HG02571 (cell line): Measurements from ENCODE around the gene RELL1.

Experiments used
- ATAC-seq: cut with Tn5 transposase; IDR thresholded peaks from one replicate; pipeline ENCODE4 v1.9.1; 2021; ENCODE audit warnings: mild to moderate bottlenecking, moderate library complexity; ENCODE audit not compliant: unreplicated experiment

Gene RELL1

DNA sequence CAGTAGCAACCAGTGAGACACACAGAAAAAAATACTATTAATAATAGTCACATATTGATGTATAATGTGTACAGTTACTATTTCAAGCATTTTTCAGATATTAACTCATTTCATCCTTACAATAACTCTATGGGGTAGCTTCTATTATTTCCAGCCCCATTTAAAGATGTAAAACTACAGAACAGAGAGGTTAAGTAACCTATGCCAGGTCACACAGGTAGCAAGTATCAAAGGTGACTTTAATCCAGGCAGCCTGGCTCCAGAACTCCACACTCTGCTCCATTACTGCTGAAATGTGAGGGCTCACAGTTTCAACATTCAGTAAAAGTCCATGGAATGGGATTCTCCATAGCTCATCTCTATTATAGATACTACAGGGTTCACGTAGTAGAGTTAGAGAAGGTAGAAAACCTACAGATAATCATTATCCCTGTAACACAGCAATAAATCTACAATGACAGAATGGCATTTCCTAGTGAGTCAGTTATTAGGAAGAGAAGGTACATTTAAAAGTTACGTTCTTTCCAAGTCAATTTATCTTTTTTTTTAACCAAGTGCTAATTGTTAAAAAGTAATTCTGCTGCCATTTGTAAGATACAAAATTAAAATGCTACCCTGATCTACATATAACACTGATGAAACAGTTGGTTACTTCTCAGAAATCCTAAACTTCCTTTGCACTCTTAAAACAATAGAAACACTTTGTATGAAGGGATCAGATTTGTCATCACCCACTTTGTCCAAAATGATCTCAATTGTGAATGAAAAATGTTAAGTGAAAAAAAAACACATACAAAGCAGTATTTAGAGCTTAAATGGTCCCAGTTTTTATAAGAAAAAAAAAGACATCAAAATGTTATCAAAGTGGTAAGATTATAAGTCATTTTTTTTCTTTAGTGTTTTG, 18.7 kb downstream of the RELL1 start:
- no peak for ATAC-seq

- no peak for ATAC-seq
Observed at GRCh38 chr4:37666625-37667071, 19.5 kb downstream of the RELL1 start.

- no peak for ATAC-seq
Observed at GRCh38 chr4:37665333-37666320, 20.5 kb downstream of the RELL1 start.

GRCh38 chr4:37664696-37665095, 21.5 kb downstream of the RELL1 start:
- ATAC-seq, result no peak

GRCh38 chr4:37663552-37663951, 22.6 kb downstream of the RELL1 start:
- no peak for ATAC-seq

GRCh38 chr4:37662861-37663390, 23.2 kb downstream of the RELL1 start:
- no peak for ATAC-seq

GRCh38 chr4:37662251-37662650, 23.9 kb downstream of the RELL1 start:
- ATAC-seq, result no peak

DNA sequence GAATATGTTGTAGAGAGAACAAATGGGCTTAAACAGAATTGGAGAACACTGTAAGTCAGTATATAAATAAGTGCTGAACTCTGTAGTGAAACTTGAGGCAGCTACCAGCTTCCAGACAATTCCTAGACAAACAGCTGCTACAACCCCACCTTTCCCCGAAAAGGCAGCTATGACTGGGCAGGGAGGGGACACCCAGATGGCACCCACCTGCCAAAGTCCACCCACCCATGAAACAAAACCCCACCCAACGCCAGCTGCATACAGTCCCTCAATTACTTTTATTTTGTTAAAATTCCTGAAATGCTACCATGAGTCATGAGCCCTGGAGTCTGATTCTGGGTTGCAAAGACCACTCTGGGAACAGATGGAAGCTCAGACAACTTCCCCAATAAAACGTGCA, 24.4 kb downstream of the RELL1 start:
- ATAC-seq, result no peak

DNA sequence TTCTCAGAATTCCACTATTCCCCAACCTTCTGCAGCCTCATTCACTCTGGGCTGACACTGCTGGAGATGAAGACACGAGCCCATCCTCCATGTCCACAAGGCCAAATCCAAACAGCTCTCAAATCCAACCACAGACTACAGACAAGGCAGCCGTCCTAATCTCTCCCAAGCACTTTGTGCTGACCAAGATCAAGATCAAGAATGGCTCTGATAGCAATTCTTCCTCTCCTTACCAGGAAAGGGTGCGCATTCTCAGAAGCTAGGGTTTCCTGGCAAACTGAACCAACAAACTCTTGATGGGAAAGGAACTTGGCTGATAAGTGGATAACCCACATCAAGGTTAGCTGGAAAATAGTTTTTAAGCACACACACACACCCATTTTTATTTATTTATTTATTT, 26.5 kb downstream of the RELL1 start:
- no peak for ATAC-seq

DNA sequence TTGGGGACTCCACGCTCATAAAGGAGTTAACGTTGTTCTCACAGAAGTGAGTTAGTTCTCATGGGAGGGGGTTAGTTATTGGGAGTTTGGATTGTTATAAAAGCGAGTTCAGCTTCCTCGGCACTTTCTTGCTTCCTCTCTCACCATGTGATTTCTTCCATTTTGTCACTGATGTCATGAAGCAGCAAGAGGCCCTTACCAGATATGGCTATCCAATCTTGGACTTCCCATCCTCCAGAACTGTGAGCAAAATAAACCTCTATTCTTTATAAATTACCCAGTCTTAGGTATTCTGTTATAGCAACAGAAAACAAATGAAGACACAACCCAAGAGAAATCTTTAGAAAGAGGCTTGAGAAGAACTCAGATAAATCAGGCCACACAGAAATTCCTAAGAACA, 29.5 kb downstream of the RELL1 start:
- no peak for ATAC-seq

GRCh38 chr4:37653601-37654000, 32.6 kb downstream of the RELL1 start:
- no peak for ATAC-seq

DNA sequence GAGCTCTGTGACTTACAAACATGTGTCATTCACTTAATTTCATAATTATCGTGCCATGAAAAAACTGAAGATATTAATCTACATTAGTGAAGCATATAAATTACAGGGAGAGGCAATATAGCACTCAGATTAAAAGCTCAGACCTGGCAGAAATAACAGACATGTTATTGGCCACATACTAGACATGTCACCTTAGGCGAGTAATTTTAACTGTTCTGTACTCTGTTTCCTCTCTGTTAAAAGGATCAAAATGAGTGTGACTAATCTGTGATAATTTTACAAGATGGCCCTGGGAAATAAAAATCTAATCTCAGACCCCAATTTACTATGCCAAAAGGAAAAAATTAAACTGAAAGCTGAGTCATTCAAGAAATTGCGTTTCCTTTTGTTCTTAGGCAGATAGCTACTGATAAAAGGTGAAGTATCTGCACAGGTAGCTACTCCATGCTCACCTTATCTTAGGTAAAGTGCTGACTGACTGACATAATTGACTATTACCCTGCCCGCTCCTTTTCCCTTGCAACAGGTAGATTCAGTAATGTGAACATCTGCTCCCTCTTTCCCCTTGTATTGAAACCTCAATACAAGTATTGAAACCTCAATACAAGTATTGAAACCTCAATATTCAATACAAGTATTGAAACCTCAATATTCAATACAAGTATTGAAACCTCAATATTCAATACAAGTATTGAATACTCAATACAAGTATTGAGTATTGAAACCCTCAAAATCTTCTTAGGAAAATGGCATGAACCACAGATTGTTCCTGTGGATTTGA, 33.2 kb downstream of the RELL1 start:
- no peak for ATAC-seq

GRCh38 chr4:37651781-37652377, 34.3 kb downstream of the RELL1 start:
- ATAC-seq, result no peak

DNA sequence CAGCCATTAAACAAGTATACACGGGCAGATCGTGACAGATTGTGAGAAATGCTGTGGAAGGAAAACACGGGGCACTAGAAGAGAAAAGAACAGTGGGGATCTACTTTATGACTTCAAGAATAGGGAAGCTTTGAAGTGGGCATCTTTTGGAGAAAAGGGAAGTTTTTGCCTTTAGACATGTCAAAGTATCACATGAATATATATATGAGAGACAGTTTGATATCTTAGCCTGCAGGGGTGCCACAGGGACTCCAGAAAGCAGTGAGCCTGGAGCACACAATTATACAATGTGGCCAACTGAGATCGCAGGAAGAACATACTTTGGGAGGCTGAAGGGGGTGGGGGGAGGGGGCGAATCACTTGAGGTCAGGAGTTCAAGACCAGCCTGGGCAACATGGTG, 35.7 kb downstream of the RELL1 start:
- ATAC-seq, result no peak

DNA sequence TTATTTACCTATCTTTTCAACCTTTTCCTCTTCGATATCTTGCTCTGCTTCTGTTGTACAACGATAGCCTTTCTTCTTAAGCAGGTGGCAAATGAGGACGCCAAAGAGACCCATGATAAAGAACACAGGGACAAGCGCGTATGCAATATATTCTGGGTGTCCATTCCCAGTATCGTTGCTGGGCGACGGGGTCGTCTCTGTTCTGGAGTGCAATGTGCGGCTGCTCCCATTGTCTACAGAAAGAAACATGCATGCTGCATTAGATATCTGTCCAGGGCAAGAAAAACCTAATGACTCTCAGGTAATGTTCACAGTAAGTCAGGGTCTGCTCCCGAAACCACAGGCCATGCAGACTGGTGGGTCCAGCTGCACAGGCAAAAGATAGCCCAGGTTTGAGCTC, 36.9 kb downstream of the RELL1 start:
- no peak for ATAC-seq

GRCh38 chr4:37648084-37648817, 37.9 kb downstream of the RELL1 start:
- no peak for ATAC-seq

DNA sequence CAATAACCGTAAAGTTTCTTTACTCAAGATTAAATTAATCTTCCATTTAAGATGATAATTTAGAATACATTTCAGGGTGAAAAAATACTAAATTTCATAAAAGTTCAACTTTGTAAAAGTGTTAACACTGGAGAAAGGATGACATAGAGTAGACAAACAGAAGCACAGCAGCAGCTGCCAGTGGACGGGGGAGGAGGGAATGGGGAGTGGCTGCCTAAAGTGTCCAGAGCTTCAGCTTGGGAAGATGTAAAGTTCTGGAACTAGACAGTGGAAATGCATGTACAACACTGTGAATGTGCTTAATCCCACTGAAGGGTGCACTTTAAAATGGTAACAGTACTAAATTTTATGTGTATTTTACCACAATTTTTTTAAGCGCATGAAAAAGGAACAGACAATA, 39.9 kb downstream of the RELL1 start:
- no peak for ATAC-seq

GRCh38 chr4:37645736-37646135, 40.4 kb downstream of the RELL1 start:
- no peak for ATAC-seq

GRCh38 chr4:37644962-37645361, 41.2 kb downstream of the RELL1 start:
- ATAC-seq, result no peak
